Subcutaneous abdominal adipose tissue (tissue), 5 donors: ENCODE data around the gene FAM168A.

Experiments
- H3K27ac ChIP-seq: one replicate; pipeline ENCODE4 v1.7.0; 2013; ENCODE audit warnings: low read depth, mild to moderate bottlenecking, inconsistent platforms, low read length, moderate library complexity
- H3K27me3 ChIP-seq, 5 donors: one replicate each; pipeline ENCODE4 v1.7.0; 2013; ENCODE audit warnings: low read length in 5 of 5, inconsistent platforms in 1 of 5; ENCODE audit not compliant: control insufficient read depth in 5 of 5, insufficient read depth in 4 of 5
- H3K36me3 ChIP-seq, 5 donors: one replicate each; pipeline ENCODE4 v1.7.0; 2013; ENCODE audit warnings: low read length in 5 of 5; ENCODE audit not compliant: control insufficient read depth in 5 of 5, insufficient read depth in 5 of 5
- H3K4me1 ChIP-seq, 5 donors: one replicate each; pipeline ENCODE4 v1.7.0; 2013; ENCODE audit warnings: low read length in 5 of 5, mild to moderate bottlenecking in 3 of 5, moderate library complexity in 1 of 5; ENCODE audit not compliant: control insufficient read depth in 5 of 5, insufficient read depth in 5 of 5
- H3K4me3 ChIP-seq, 5 donors: one replicate each; pipeline ENCODE4 v1.7.0; 2013; ENCODE audit warnings: low read length in 5 of 5, low read depth in 1 of 5
- H3K9ac ChIP-seq, 5 donors: one replicate each; pipeline ENCODE4 v1.7.0; 2013; ENCODE audit warnings: low read length in 5 of 5, mild to moderate bottlenecking in 4 of 5, moderate library complexity in 3 of 5
- H3K9me3 ChIP-seq, 5 donors: one replicate each; pipeline ENCODE4 v1.7.0; 2013; ENCODE audit warnings: low read length in 5 of 5; ENCODE audit not compliant: control insufficient read depth in 5 of 5
- donor health status: healthy.
- donor health status: healthy.
- donor health status: healthy.
- donor health status: healthy.
- donor health status: healthy.

Gene FAM168A

GRCh38 chr11:73390601-73391565, 207.0 kb downstream of the FAM168A start:
- H3K36me3 ChIP-seq: peaks cover 0 to 26% (median 0%) of the 10 kb centered on the region in 5 donors
- peaks cover 0 to 58% (median 31%) of the 10 kb centered on the region in 5 donors for H3K4me1 ChIP-seq

GRCh38 chr11:73389916-73390315, 208.0 kb downstream of the FAM168A start:
- Histone ChIP-seq H3K4me1 (peaks cover 0 to 62% (median 31%) of the 10 kb centered on the region in 5 donors), H3K9me3 (no peaks in the 10 kb centered on the region), H3K4me3 (no peak overlapping the region), H3K27ac (no peak overlapping the region), H3K36me3 (peaks cover 0 to 18% (median 0%) of the 10 kb centered on the region in 5 donors), H3K9ac (no peak overlapping the region), H3K27me3 (no peaks in the 10 kb centered on the region)

More at GRCh38 chr11:73390601-73391565, 207.0 kb downstream of the FAM168A start:
- Histone ChIP-seq H3K9me3 (no peaks in the 10 kb centered on the region), H3K27me3 (no peaks in the 10 kb centered on the region), H3K4me3 (no peak overlapping the region), H3K27ac (no peak overlapping the region), H3K9ac (no peak overlapping the region)

GRCh38 chr11:73389134-73389525, 208.8 kb downstream of the FAM168A start:
- peaks cover 0 to 70% (median 31%) of the 10 kb centered on the region in 5 donors for H3K4me1 ChIP-seq

GRCh38 chr11:73388265-73389133, 209.4 kb downstream of the FAM168A start:
- no peak overlapping the region for H3K27ac ChIP-seq
- H3K4me1 ChIP-seq: peaks cover 0 to 76% (median 36%) of the 10 kb centered on the region in 5 donors
- H3K4me3 ChIP-seq: no peak overlapping the region
- H3K9me3 ChIP-seq: no peaks in the 10 kb centered on the region
- peak overlapping the region in 1 of 5 donors; percentile 23 for H3K9ac ChIP-seq
- H3K36me3 ChIP-seq: peaks cover 0 to 7% (median 0%) of the 10 kb centered on the region in 5 donors
- no peaks in the 10 kb centered on the region for H3K27me3 ChIP-seq

More at GRCh38 chr11:73389134-73389525, 208.8 kb downstream of the FAM168A start:
- Histone ChIP-seq H3K4me3 (no peak overlapping the region), H3K27ac (no peak overlapping the region), H3K9ac (no peak overlapping the region), H3K36me3 (peaks cover 0 to 10% (median 0%) of the 10 kb centered on the region in 5 donors), H3K9me3 (no peaks in the 10 kb centered on the region), H3K27me3 (no peaks in the 10 kb centered on the region)

DNA sequence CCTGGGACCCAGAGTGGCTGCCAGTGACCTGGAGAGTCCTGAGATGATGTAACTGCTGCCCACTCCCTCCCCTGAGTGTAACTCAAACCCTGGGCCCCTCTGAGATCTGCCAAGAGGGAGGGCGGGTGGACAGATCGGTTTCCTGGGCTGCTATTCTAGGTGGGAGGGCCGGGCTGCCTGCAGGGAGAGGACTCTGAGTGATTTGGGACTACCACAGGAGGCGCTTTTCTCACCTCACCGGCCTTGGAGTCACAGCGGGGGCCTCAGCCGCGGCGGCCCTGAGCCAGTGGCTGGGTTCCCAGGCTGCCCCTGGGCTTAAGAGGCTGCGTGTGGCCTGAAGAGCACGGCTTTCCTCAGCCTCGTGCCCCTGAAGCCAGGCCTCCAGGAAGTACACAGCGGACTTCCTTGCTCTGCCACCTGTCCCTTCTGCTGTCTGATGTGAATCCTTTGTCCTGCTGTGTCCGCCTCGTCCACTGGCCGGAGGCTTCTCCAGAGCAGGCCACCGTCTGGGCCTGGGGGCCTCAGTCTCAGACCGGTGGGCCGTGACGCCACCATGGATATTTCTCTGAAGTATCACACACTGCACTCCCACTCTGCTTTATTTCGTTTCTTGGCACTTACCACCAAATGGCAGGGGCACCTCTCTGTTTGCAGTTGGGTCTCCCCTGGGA, 210.2 kb downstream of the FAM168A start:
- Histone ChIP-seq H3K9me3 (no peaks in the 10 kb centered on the region), H3K9ac (peak overlapping the region in 1 of 5 donors; percentile 23), H3K4me1 (peaks cover 2 to 77% (median 41%) of the 10 kb centered on the region in 5 donors), H3K27ac (no peak overlapping the region), H3K4me3 (no peak overlapping the region), H3K27me3 (no peaks in the 10 kb centered on the region), H3K36me3 (peaks cover 0 to 7% (median 0%) of the 10 kb centered on the region in 5 donors)

GRCh38 chr11:73386546-73386945, 211.4 kb downstream of the FAM168A start:
- H3K36me3 ChIP-seq: no peaks in the 10 kb centered on the region
- no peaks in the 10 kb centered on the region for H3K9me3 ChIP-seq
- H3K9ac ChIP-seq: no peak overlapping the region
- H3K4me3 ChIP-seq: no peak overlapping the region
- no peaks in the 10 kb centered on the region for H3K27me3 ChIP-seq
- peak overlapping the region; percentile 23 for H3K27ac ChIP-seq
- H3K4me1 ChIP-seq: peaks cover 2 to 89% (median 52%) of the 10 kb centered on the region in 5 donors

- Histone ChIP-seq H3K9ac (no peak overlapping the region), H3K27ac (peak overlapping the region; percentile 23), H3K4me1 (peaks cover 2 to 94% (median 53%) of the 10 kb centered on the region in 5 donors), H3K27me3 (no peaks in the 10 kb centered on the region), H3K4me3 (no peak overlapping the region), H3K36me3 (no peaks in the 10 kb centered on the region), H3K9me3 (no peaks in the 10 kb centered on the region)
Observed at GRCh38 chr11:73386016-73386415, 211.9 kb downstream of the FAM168A start.

DNA sequence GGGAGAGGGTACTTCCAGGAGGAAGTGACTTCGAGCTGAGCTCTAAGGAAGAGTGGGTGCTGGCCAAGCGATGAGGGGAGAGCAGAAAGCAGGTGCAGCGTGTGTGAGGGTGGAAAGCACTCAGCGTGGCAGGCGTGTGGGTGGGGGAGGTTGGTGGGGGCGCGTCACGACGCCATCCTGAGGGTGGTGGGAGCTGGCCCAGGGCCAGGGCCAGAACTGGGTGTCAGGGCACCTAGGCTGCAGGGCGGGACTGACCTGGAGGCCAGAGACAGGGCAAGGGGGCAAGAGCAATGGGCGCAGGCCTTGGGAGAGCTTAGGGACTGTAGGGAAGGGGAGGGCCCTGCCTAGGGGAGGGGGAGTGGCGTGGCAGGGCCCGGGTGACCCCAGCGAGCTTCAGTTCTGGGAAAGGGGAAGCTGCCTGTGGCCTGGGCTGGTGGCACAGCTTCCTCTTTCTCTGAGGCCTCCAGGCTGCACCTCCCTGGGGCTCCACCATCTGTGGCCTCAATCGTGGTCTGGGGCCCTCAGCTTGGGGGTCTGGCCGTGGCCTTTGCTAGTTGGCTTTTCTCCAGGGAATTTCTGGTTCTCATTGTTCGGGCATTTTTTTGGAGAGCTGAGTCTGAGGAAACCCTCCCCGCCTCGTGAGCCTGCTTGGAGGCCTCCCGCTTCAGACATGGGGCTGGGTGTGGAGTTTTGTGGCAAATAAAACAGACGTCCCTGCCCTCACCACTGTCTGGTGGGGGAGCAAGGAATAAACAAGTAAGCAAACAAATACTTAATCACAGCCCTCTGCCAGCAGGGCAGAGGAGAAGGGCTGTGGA, 212.8 kb downstream of the FAM168A start:
- Histone ChIP-seq H3K9ac (peak overlapping the region in 1 of 5 donors; percentile 4), H3K27ac (peak overlapping the region; percentile 23), H3K36me3 (no peaks in the 10 kb centered on the region), H3K4me3 (no peak overlapping the region), H3K4me1 (peaks cover 2 to 100% (median 54%) of the 10 kb centered on the region in 5 donors), H3K9me3 (no peaks in the 10 kb centered on the region), H3K27me3 (no peaks in the 10 kb centered on the region)

- no peaks in the 10 kb centered on the region for H3K36me3 ChIP-seq
- no peak overlapping the region for H3K27ac ChIP-seq
- no peaks in the 10 kb centered on the region for H3K9me3 ChIP-seq
- no peak overlapping the region for H3K4me3 ChIP-seq
- H3K9ac ChIP-seq: no peak overlapping the region
- H3K27me3 ChIP-seq: no peaks in the 10 kb centered on the region
- peaks cover 4 to 100% (median 58%) of the 10 kb centered on the region in 5 donors for H3K4me1 ChIP-seq
Observed at GRCh38 chr11:73384531-73384871, 213.4 kb downstream of the FAM168A start.
